IMR-90 (cell line): ENCODE data around the gene SCFD2. TPM values are rescaled to one million over a fixed set of nuclear protein-coding genes. Genes with fewer than 3 reads are reported as not detected.

Experiments
- ATAC-seq: fragments of 200-7000 bp; cut with Tn5 transposase; 2 replicates; pipeline ENCODE4 v1.9.1; 2020; ENCODE audit warnings: low read depth, mild to moderate bottlenecking, moderate library complexity
- BruUV-seq: library from RNA; stranded (reverse); fragments of 400-500 nt; replicated peaks from 2 replicates; lab custom pipeline; 2021; lab: Mats Ljungman, UMichigan
- CTCF ChIA-PET: fragments of 300-600 bp; formaldehyde crosslinking; extraction: SDS; loops from one replicate; lab custom pipeline; 2021; ENCODE audit warnings: antibody characterized with exemption; lab: Yijun Ruan, JAX
- POLR2A ChIA-PET: fragments of 300-600 bp; sonication (Branson Sonifier 250); formaldehyde crosslinking; loops from one replicate; lab custom pipeline; 2022; ENCODE audit warnings: antibody characterized with exemption; ENCODE audit not compliant: unreplicated experiment; lab: Charles Lee
- DNase-seq: peaks from one replicate; pipeline ENCODE4 v3.0.0; 2013
- H2AFZ ChIP-seq: replicated peaks from 2 replicates; pipeline ENCODE3; 2013; ENCODE audit warnings: low read length, mild to moderate bottlenecking; ENCODE audit not compliant: poor library complexity
- H2AK5ac ChIP-seq: 2 replicates; pipeline ENCODE4 v1.6.1; 2013; ENCODE audit warnings: low read depth, low read length, inconsistent platforms
- H2AK9ac ChIP-seq: replicated peaks from 2 replicates; pipeline ENCODE3; 2013; ENCODE audit warnings: mild to moderate bottlenecking, low read depth, low read length, moderate library complexity; ENCODE audit not compliant: poor library complexity
- H2BK120ac ChIP-seq: 2 replicates; pipeline ENCODE4 v1.6.1; 2013; ENCODE audit warnings: low read depth, low read length, inconsistent platforms
- H2BK15ac ChIP-seq: 3 replicates; pipeline ENCODE4 v1.6.1; 2013; ENCODE audit warnings: low read depth, low read length, inconsistent platforms
- H2BK20ac ChIP-seq: 2 replicates; pipeline ENCODE4 v1.6.1; 2013; ENCODE audit warnings: low read depth, mild to moderate bottlenecking, inconsistent platforms, low read length, moderate library complexity
- H2BK5ac ChIP-seq: 2 replicates; pipeline ENCODE4 v1.6.1; 2013; ENCODE audit warnings: mild to moderate bottlenecking, low read depth, low read length, inconsistent platforms; ENCODE audit not compliant: poor library complexity, severe bottlenecking
- H3K14ac ChIP-seq: replicated peaks from 2 replicates; pipeline ENCODE4 v1.6.1; 2013; ENCODE audit warnings: low read depth, low read length, inconsistent platforms
- H3K18ac ChIP-seq: 2 replicates; pipeline ENCODE4 v1.6.1; 2013; ENCODE audit warnings: low read depth, low read length, control low read depth
- H3K23ac ChIP-seq: 2 replicates; pipeline ENCODE4 v1.6.1; 2013; ENCODE audit warnings: low read depth, low read length, inconsistent platforms
- H3K27ac ChIP-seq: 2 replicates; pipeline ENCODE4 v1.5.1; 2013; ENCODE audit warnings: mild to moderate bottlenecking, control low read depth, low read length; ENCODE audit not compliant: insufficient read depth
- H3K27me3 ChIP-seq: 2 replicates; pipeline ENCODE4 v1.6.1; 2013; ENCODE audit warnings: low read length; ENCODE audit not compliant: control insufficient read depth, insufficient read depth
- H3K36me3 ChIP-seq: 2 replicates; pipeline ENCODE4 v1.6.1; 2013; ENCODE audit warnings: low read length, mixed read lengths; ENCODE audit not compliant: control insufficient read depth, insufficient read depth
- H3K4ac ChIP-seq: 2 replicates; pipeline ENCODE4 v1.6.1; 2013; ENCODE audit warnings: low read depth, low read length, inconsistent platforms
- H3K4me1 ChIP-seq: 2 replicates; pipeline ENCODE4 v1.6.1; 2013; ENCODE audit warnings: low read length, mixed read lengths; ENCODE audit not compliant: control insufficient read depth, insufficient read depth
- H3K4me2 ChIP-seq: 2 replicates; pipeline ENCODE4 v1.6.1; 2013; ENCODE audit warnings: low read depth, mild to moderate bottlenecking, control low read depth, low read length, moderate library complexity
- H3K4me3 ChIP-seq: 2 replicates; pipeline ENCODE4 v1.5.1; 2013; ENCODE audit warnings: low read depth, mild to moderate bottlenecking, control low read depth, low read length, moderate library complexity; ENCODE audit not compliant: insufficient read depth
- H3K56ac ChIP-seq: 2 replicates; pipeline ENCODE4 v1.6.1; 2013; ENCODE audit warnings: low read length, inconsistent platforms; ENCODE audit not compliant: insufficient read depth; ENCODE audit errors: extremely low read depth
- H3K79me1 ChIP-seq, 2 experiments: 2 replicates each; pipeline ENCODE4 v1.6.1; 2013; ENCODE audit warnings: low read length in 2 of 2, inconsistent platforms in 1 of 2, low read depth in 1 of 2
- H3K9ac ChIP-seq: 2 replicates; pipeline ENCODE4 v1.6.1; 2013; ENCODE audit warnings: low read depth, low read length, control low read depth
- H3K9me1 ChIP-seq: 2 replicates; pipeline ENCODE4 v1.6.1; 2013; ENCODE audit warnings: low read length, inconsistent platforms; ENCODE audit not compliant: insufficient read depth
- H3K9me3 ChIP-seq: 2 replicates; pipeline ENCODE4 v1.6.1; 2013; ENCODE audit warnings: low read length; ENCODE audit not compliant: control insufficient read depth, insufficient read depth
- H4K20me1 ChIP-seq: 2 replicates; pipeline ENCODE4 v1.6.1; 2013; ENCODE audit warnings: low read length, inconsistent platforms; ENCODE audit not compliant: insufficient read depth
- H4K5ac ChIP-seq: 2 replicates; pipeline ENCODE4 v1.6.1; 2013; ENCODE audit warnings: mild to moderate bottlenecking, low read depth, low read length, control low read depth
- H4K8ac ChIP-seq, 2 experiments: 2 replicates each; pipeline ENCODE4 v1.6.1; 2013; ENCODE audit warnings: low read depth in 2 of 2, low read length in 2 of 2, control low read depth in 1 of 2, inconsistent platforms in 1 of 2
- H4K91ac ChIP-seq: 2 replicates; pipeline ENCODE4 v1.6.1; 2013; ENCODE audit warnings: low read depth, low read length, inconsistent platforms; ENCODE audit not compliant: insufficient read depth
- BHLHE40 ChIP-seq: fragments of 150-350 bp; IDR thresholded peaks from 2 replicates; pipeline ENCODE4 v1.6.1; 2016; ENCODE audit warnings: mild to moderate bottlenecking, low read depth, low read length
- CEBPB ChIP-seq: IDR thresholded peaks from 2 replicates; pipeline ENCODE4 v1.6.1; 2012; ENCODE audit warnings: low read depth, low read length, improper control_type of control experiment
- CHD1 ChIP-seq: IDR thresholded peaks from 2 replicates; pipeline ENCODE4 v1.6.1; 2012; ENCODE audit warnings: low read depth, low read length, improper control_type of control experiment
- MXI1 ChIP-seq: IDR thresholded peaks from 2 replicates; pipeline ENCODE4 v1.6.1; 2012; ENCODE audit warnings: low read depth, mild to moderate bottlenecking, low read length, moderate library complexity, borderline replicate concordance
- NFE2L2 ChIP-seq: fragments of 150-350 bp; IDR thresholded peaks from 2 replicates; pipeline ENCODE4 v1.6.1; 2016; ENCODE audit warnings: low read depth, mild to moderate bottlenecking, low read length
- POLR2A ChIP-seq: IDR thresholded peaks from 2 replicates; pipeline ENCODE4 v1.6.1; 2012; ENCODE audit warnings: mild to moderate bottlenecking, low read depth, low read length
- RAD21 ChIP-seq: IDR thresholded peaks from 2 replicates; pipeline ENCODE4 v1.6.1; 2012; ENCODE audit warnings: low read length, improper control_type of control experiment
- RCOR1 ChIP-seq: IDR thresholded peaks from 2 replicates; pipeline ENCODE4 v1.6.1; 2012; ENCODE audit warnings: mild to moderate bottlenecking, low read length, improper control_type of control experiment; ENCODE audit not compliant: insufficient replicate concordance
- RFX5 ChIP-seq: IDR thresholded peaks from 2 replicates; pipeline ENCODE4 v1.8.0; 2012; ENCODE audit warnings: low read depth, mild to moderate bottlenecking, low read length, moderate library complexity
- SMC3 ChIP-seq: fragments of 150-350 bp; IDR thresholded peaks from 2 replicates; pipeline ENCODE4 v1.6.1; 2016; ENCODE audit warnings: low read depth, mild to moderate bottlenecking, antibody characterized with exemption, low read length, moderate library complexity
- WGBS, 2 experiments: methylation state at CpG; one replicate each; pipeline versions ENCODE4 v1.1.5 to v1.1.7; 2013; ENCODE audit warnings: missing lambda C conversion rate in 2 of 2; ENCODE audit not compliant: insufficient read length in 1 of 2; ENCODE audit errors: extremely low coverage in 2 of 2; 5-methylcytosine and 5-hydroxymethylcytosine counted together
- dilution Hi-C: fragments of 300-500 bp; cut with HindIII; formaldehyde crosslinking; loops from one replicate; pipeline ENCODE4 v1.14.3; 2018; ENCODE audit warnings: low sequenced_read_pairs; ENCODE audit not compliant: unreplicated experiment
- in situ Hi-C: fragments of 300-500 bp; cut with MboI; formaldehyde crosslinking; loops from 3 replicates; pipeline ENCODE4 v1.14.3; 2019; ENCODE audit warnings: low sequenced_read_pairs, inconsistent platforms, mixed read lengths
- intact Hi-C: fragments of 100-400 bp; cut with micrococcal nuclease; formaldehyde crosslinking; loops from 2 replicates; pipeline ENCODE4 v1.10.0; 2022
- polyA plus RNA-seq, 3 experiments: library from polyadenylated mRNA; depleted of rRNA; stranded (reverse); fragments of >200 nt; gene quantifications; 2 replicates each; pipeline ENCODE4 v1.2.3, GENCODE V29; 2012; ENCODE audit warnings: low replicate concordance in 1 of 3
- total RNA-seq: library from RNA; depleted of rRNA; stranded (reverse); fragments of >200 nt; gene quantifications from 2 replicates; pipeline ENCODE4 v1.2.3, GENCODE V29; 2012
- TF ChIP-seq, protein P1 (sequence below): conservative IDR thresholded peaks from 2 replicates; pipeline ENCODE4 v1.5.1; 2012; ENCODE audit warnings: mild to moderate bottlenecking, low read depth, low read length, improper control_type of control experiment
- TF ChIP-seq, protein P2 (sequence below): fragments of 150-350 bp; IDR thresholded peaks from 2 replicates; pipeline ENCODE4 v1.6.1; 2017; ENCODE audit warnings: mild to moderate bottlenecking, antibody characterized with exemption, low read length, low read depth
- TF ChIP-seq, protein P3 (sequence below): fragments of 150-350 bp; IDR thresholded peaks from 2 replicates; pipeline ENCODE4 v1.6.1; 2016; ENCODE audit warnings: low read depth, mild to moderate bottlenecking, low read length, moderate library complexity, borderline replicate concordance

Gene SCFD2
- total and polyA plus RNA-seq, 2 of the 4 experiments (the other 2 are of a cell fraction): 18.9 to 62.4 TPM

DNA sequence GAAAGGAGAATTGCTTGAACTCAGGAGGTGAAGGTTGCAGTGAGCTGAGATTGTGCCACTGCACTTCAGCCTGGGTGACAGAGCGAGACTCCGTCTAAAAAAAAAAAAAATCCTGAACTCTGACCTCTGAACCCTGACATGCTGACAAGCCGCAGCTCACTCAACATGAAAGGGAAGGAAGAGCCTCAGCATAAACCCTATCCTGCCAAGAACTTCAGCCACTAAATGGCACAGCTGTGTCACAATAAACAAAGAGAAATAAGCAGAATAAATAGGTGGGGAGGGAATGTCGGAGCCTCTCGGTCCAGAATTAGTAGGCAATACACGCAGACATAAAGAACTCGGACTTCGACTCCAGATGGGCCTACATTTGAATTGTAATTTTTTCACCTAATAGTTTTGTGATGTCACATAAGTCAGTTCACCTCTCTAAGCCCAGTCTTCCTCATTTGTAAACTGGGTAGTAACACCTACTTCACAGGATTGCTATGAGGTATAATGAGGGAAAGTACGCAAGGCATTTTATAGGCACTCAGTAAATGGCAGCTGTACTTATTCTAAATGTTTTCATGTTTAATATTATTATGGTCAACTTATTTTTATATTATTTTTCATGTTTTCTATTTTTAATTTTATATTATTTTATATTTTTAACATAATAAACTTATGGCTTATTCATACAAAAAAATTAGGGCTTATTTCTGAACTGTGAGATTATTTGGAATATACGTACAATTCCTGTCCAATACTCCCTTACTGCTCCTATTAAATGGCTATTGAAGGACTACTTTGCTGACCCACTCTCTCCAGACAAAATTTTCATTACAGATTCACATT, 243.4 kb downstream of the SCFD2 start:
- H3K4me3 ChIP-seq: no peak overlapping the region
- H2BK15ac ChIP-seq: no peak overlapping the region
- BruUV-seq: no TSS peak
- H3K27me3 ChIP-seq: no peaks in the 10 kb centered on the region
- H2AFZ ChIP-seq: no peak overlapping the region
- no peak overlapping the region for H3K14ac ChIP-seq
- ATAC-seq (no peak), DNase-seq (no peak)
- no peak overlapping the region for H2BK120ac ChIP-seq
- no peaks in the 10 kb centered on the region for H4K20me1 ChIP-seq
- H3K27ac ChIP-seq: no peak overlapping the region
- no peaks in the 10 kb centered on the region for H3K9me3 ChIP-seq
- no CpG with 5 or more reads among the region's 10 CpGs for WGBS, 2 experiments
- no peak overlapping the region; the same call in 1 of the 2 replicates for H3K4me2 ChIP-seq
- intact Hi-C loops (no loop called here), dilution Hi-C loops (no loop called here), in situ Hi-C loops (no loop called here)
- no peaks in the 10 kb centered on the region; the same call in 1 of the 2 replicates for H3K9me1 ChIP-seq
- H3K23ac ChIP-seq: no peak overlapping the region
- no peak overlapping the region for H3K56ac ChIP-seq
- no peak overlapping the region for H4K8ac ChIP-seq
- H3K79me1 ChIP-seq: peaks cover under 1 to 3% of the 10 kb centered on the region in 2 experiments; a peak in 2 of 4 replicates
- no peak overlapping the region for H3K9ac ChIP-seq
- no peak overlapping the region for H4K91ac ChIP-seq
- no peaks in the 10 kb centered on the region for H3K36me3 ChIP-seq
- H2AK5ac ChIP-seq: no peak overlapping the region
- H2BK5ac ChIP-seq: no peak overlapping the region
- TF ChIP-seq, protein P1, sequence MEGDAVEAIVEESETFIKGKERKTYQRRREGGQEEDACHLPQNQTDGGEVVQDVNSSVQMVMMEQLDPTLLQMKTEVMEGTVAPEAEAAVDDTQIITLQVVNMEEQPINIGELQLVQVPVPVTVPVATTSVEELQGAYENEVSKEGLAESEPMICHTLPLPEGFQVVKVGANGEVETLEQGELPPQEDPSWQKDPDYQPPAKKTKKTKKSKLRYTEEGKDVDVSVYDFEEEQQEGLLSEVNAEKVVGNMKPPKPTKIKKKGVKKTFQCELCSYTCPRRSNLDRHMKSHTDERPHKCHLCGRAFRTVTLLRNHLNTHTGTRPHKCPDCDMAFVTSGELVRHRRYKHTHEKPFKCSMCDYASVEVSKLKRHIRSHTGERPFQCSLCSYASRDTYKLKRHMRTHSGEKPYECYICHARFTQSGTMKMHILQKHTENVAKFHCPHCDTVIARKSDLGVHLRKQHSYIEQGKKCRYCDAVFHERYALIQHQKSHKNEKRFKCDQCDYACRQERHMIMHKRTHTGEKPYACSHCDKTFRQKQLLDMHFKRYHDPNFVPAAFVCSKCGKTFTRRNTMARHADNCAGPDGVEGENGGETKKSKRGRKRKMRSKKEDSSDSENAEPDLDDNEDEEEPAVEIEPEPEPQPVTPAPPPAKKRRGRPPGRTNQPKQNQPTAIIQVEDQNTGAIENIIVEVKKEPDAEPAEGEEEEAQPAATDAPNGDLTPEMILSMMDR: no peak
- TF ChIP-seq BHLHE40: no peak
- no peak for TF ChIP-seq RCOR1
- TF ChIP-seq, protein P2, sequence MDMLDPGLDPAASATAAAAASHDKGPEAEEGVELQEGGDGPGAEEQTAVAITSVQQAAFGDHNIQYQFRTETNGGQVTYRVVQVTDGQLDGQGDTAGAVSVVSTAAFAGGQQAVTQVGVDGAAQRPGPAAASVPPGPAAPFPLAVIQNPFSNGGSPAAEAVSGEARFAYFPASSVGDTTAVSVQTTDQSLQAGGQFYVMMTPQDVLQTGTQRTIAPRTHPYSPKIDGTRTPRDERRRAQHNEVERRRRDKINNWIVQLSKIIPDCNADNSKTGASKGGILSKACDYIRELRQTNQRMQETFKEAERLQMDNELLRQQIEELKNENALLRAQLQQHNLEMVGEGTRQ: no peak
- TF ChIP-seq RFX5: no peak
- TF ChIP-seq, protein P3, sequence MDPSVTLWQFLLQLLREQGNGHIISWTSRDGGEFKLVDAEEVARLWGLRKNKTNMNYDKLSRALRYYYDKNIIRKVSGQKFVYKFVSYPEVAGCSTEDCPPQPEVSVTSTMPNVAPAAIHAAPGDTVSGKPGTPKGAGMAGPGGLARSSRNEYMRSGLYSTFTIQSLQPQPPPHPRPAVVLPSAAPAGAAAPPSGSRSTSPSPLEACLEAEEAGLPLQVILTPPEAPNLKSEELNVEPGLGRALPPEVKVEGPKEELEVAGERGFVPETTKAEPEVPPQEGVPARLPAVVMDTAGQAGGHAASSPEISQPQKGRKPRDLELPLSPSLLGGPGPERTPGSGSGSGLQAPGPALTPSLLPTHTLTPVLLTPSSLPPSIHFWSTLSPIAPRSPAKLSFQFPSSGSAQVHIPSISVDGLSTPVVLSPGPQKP: no peak
- no peak for TF ChIP-seq CHD1
- no peak for TF ChIP-seq RAD21
- TF ChIP-seq CEBPB: no peak
- TF ChIP-seq MXI1: no peak
- TF ChIP-seq POLR2A: no peak
- no peak for TF ChIP-seq NFE2L2
- TF ChIP-seq SMC3: no peak
- H2AK9ac ChIP-seq: no peak overlapping the region
- CTCF ChIA-PET: interaction anchor here (0.6 kb wide), 2 partner anchors 9 to 1081 kb away, joined by 3 to 4 read pairs; no protein-coding TSS in a partner anchor
- H3K18ac ChIP-seq: no peak overlapping the region
- no peak overlapping the region for H2BK20ac ChIP-seq
- POLR2A ChIA-PET: no interaction called here
- H3K4ac ChIP-seq: no peak overlapping the region
- peaks cover 13% of the 10 kb centered on the region for H3K4me1 ChIP-seq
- no peak overlapping the region for H4K5ac ChIP-seq
